Right atrium auricular region (tissue), 2 donors: ENCODE measurements around the gene SLX9. TPM values are rescaled to one million over a fixed set of nuclear protein-coding genes. Genes with fewer than 3 reads are reported as not detected.

ENCODE experiments used
- DNase-seq: peaks from one replicate; pipeline ENCODE4 v3.0.0-alpha.2; 2019; ENCODE audit warnings: low spot score
- H3K27ac ChIP-seq, 2 donors: fragments of 200-600 bp; sonication (generic); 1 replicate in 1 of 2; 2 replicates in 1 of 2; pipeline ENCODE4 v1.5.1; 2016 to 2019
- H3K27me3 ChIP-seq, 2 donors: fragments of 200-600 bp; sonication (generic); one replicate each; pipeline versions ENCODE4 v1.5.1 to v1.6.0; 2017 to 2019
- H3K36me3 ChIP-seq: fragments of 200-600 bp; sonication (generic); one replicate; pipeline ENCODE4 v1.5.1; 2016
- H3K4me1 ChIP-seq, 2 donors: fragments of 200-600 bp; sonication (generic); one replicate each; pipeline versions ENCODE4 v1.5.1 to v1.6.0; 2017 to 2019
- H3K4me3 ChIP-seq, 2 donors: fragments of 200-600 bp; sonication (generic); 1 replicate in 1 of 2; 2 replicates in 1 of 2; pipeline ENCODE4 v1.5.1; 2017 to 2019; ENCODE audit warnings: mild to moderate bottlenecking in 1 of 2, moderate library complexity in 1 of 2
- H3K9me3 ChIP-seq, 2 donors: fragments of 200-600 bp; sonication (generic); one replicate each; pipeline ENCODE4 v1.5.1; 2019
- total RNA-seq, 2 donors: library from RNA; depleted of rRNA; stranded (reverse); fragments of >200 nt; gene quantifications; one replicate each; pipeline ENCODE4 v1.1.0, GENCODE V29; 2016
- TF ChIP-seq, protein P1 (sequence below), 2 donors: fragments of 200-600 bp; sonication (generic); IDR thresholded peaks; one replicate each; pipeline ENCODE4 v1.5.1; 2019; ENCODE audit warnings: antibody characterized with exemption in 2 of 2

The SLX9 gene
- total RNA-seq, 2 donors from 2014 or later, result 15.9 to 18.8 TPM

DNA sequence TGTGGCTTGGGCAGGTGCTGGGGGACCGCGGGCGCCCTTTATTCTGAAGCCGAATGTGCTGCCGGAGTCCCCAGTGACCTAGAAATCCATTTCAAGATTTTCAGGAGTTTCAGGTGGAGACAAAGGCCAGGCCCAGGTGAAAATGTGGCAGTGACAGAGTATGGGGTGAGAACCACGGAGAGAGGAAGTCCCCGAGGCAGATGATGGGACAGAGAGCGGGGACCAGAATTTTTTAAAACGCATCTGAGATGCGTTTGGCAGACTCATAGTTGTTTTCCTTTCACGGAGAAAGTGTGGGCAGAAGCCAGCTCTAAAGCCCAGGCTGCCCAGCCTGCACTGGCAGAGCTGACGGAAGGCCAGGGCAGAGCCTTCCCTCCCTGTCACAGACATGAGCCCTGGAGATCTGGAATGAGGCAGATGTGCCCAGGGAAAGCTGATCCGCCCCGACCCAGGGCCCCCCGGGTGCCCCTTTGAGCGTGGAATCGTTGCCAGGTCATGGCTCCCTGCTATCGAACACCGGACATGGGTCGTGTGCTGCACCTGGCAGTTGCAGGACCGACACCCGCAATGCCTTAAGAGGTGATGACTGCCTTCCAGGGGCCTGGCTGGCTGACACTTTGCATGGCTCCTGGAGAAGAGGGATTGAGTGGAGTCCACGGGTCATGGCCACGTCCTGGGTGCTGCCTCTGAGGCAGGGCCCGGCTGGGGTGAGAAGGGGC is 6.5 kb upstream of the SLX9 start:
- DNase-seq, result no peak
- TF ChIP-seq, protein P1, sequence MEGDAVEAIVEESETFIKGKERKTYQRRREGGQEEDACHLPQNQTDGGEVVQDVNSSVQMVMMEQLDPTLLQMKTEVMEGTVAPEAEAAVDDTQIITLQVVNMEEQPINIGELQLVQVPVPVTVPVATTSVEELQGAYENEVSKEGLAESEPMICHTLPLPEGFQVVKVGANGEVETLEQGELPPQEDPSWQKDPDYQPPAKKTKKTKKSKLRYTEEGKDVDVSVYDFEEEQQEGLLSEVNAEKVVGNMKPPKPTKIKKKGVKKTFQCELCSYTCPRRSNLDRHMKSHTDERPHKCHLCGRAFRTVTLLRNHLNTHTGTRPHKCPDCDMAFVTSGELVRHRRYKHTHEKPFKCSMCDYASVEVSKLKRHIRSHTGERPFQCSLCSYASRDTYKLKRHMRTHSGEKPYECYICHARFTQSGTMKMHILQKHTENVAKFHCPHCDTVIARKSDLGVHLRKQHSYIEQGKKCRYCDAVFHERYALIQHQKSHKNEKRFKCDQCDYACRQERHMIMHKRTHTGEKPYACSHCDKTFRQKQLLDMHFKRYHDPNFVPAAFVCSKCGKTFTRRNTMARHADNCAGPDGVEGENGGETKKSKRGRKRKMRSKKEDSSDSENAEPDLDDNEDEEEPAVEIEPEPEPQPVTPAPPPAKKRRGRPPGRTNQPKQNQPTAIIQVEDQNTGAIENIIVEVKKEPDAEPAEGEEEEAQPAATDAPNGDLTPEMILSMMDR (IDR thresholded peaks at IDR 0.05), result no peak
- Histone ChIP-seq H3K27me3 (peaks cover 9 to 14% of the 10 kb centered on the region in 2 donors), H3K27ac (no peak overlapping the region), H3K4me1 (peaks cover 0 to 23% of the 10 kb centered on the region in 2 donors), H3K4me3 (no peak overlapping the region), H3K36me3 (no peaks in the 10 kb centered on the region), H3K9me3 (no peaks in the 10 kb centered on the region)

GRCh38 chr21:44933918-44934260 is 5.9 kb upstream of the SLX9 start:
- no peaks in the 10 kb centered on the region for H3K36me3 ChIP-seq
- TF ChIP-seq, protein P1 (IDR thresholded peaks at IDR 0.05), result no peak
- no peak for DNase-seq
- H3K9me3 ChIP-seq, result no peaks in the 10 kb centered on the region
- H3K27ac ChIP-seq, result no peak overlapping the region
- H3K4me1 ChIP-seq, result peaks cover 0 to 24% of the 10 kb centered on the region in 2 donors
- peaks cover 9 to 14% of the 10 kb centered on the region in 2 donors for H3K27me3 ChIP-seq
- no peak overlapping the region for H3K4me3 ChIP-seq

GRCh38 chr21:44934276-44934675 is 5.6 kb upstream of the SLX9 start:
- H3K27me3 ChIP-seq, result peaks cover 9 to 14% of the 10 kb centered on the region in 2 donors
- TF ChIP-seq, protein P1 (IDR thresholded peaks at IDR 0.05), result no peak
- no peak for DNase-seq
- no peaks in the 10 kb centered on the region for H3K9me3 ChIP-seq
- no peak overlapping the region for H3K4me3 ChIP-seq
- no peaks in the 10 kb centered on the region for H3K36me3 ChIP-seq
- H3K4me1 ChIP-seq, result peaks cover 0 to 28% of the 10 kb centered on the region in 2 donors
- no peak overlapping the region for H3K27ac ChIP-seq

DNA sequence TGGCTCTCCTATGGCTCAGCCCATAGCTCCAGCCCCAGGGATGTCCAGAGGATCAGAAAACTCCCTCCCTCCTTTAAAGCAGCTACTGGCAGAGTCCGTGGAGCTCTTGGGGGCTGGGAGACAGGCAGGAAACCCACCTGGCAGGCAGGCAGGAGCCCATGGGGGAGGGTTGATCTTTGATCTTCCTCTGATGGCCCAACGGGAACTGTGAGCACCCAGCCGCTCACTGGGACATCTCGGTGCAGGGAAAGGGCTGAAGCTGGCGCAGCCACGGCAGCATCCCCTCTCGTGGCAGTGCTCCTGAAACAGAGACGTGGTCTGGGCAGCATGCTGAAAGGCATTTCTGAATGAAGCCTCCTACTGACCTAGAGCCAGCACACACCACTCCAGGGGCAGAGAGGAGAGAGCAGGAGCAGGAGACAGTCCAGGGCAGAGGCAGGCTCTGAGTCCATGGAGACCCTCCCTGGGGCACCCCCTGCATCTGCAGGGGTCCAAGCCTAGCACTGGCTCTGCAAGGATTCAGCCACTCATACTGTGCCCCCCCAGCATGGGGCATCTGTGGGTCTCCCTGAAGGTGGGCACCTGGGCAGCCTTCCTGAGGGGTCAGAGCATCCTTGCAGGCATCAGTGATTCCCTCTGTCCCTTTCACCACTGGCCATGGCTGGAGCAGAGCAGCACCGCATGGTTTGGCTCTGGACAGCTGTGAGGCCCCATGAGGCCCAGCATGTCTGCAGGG is 4.9 kb upstream of the SLX9 start:
- DNase-seq, result no peak
- no peaks in the 10 kb centered on the region for H3K9me3 ChIP-seq
- no peak overlapping the region for H3K4me3 ChIP-seq
- no peaks in the 10 kb centered on the region for H3K36me3 ChIP-seq
- H3K27me3 ChIP-seq, result peaks cover 9 to 14% of the 10 kb centered on the region in 2 donors
- TF ChIP-seq, protein P1 (IDR thresholded peaks at IDR 0.05), result no peak
- H3K27ac ChIP-seq, result no peak overlapping the region
- H3K4me1 ChIP-seq, result peaks cover 0 to 30% of the 10 kb centered on the region in 2 donors

DNA sequence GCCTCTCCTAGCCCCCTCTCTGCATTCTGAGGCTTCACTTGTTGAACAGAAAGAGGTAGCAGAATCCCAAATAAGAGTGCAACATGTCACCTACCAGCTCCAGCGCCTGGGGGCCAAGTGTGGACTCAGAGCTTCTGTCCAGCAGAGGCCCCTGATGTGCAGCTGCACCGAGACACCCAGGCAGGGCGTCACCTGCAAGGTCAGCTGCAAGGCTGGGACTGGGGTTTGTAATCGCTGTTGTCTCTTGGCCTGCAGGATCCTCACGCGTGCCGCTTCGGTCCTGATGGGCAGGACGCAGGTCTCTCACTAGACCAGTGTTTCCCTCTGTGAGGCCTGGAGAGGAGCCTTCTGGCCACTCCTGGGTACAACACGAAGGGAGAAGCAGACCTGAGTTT is 4.3 kb upstream of the SLX9 start:
- H3K36me3 ChIP-seq, result no peaks in the 10 kb centered on the region
- peaks cover 4 to 14% of the 10 kb centered on the region in 2 donors for H3K27me3 ChIP-seq
- H3K4me1 ChIP-seq, result peaks cover 0 to 30% of the 10 kb centered on the region in 2 donors
- no peaks in the 10 kb centered on the region for H3K9me3 ChIP-seq
- no peak for DNase-seq
- TF ChIP-seq, protein P1 (IDR thresholded peaks at IDR 0.05), result no peak
- no peak overlapping the region for H3K27ac ChIP-seq
- no peak overlapping the region for H3K4me3 ChIP-seq
